Lung (tissue), 12 donors: Measurements from ENCODE around the gene VGLL4. TPM values are rescaled to one million over a fixed set of nuclear protein-coding genes. Genes with fewer than 3 reads are reported as not detected.

ENCODE experiments used
- ATAC-seq: fragments of 200-7000 bp; cut with Tn5 transposase; one replicate; pipeline ENCODE4 v1.9.1; 2020; ENCODE audit warnings: moderate number of reproducible peaks; ENCODE audit not compliant: insufficient read depth, low FRiP score
- DNase-seq, 3 donors: peaks; one replicate each; pipeline ENCODE4 v3.0.0-alpha.2; 2013 to 2017
- H3K27ac ChIP-seq, 2 donors: one replicate each; pipeline ENCODE4 v1.5.1; 2013; ENCODE audit warnings: mild to moderate bottlenecking in 2 of 2, moderate library complexity in 2 of 2, control low read depth in 1 of 2, inconsistent platforms in 1 of 2, low read depth in 1 of 2, low read length in 1 of 2
- H3K27me3 ChIP-seq, 3 donors: one replicate each; pipeline ENCODE4 v1.5.1; 2013; ENCODE audit warnings: low read length in 2 of 3; ENCODE audit not compliant: control insufficient read depth in 3 of 3, insufficient read depth in 3 of 3
- H3K36me3 ChIP-seq, 4 donors: one replicate each; pipeline ENCODE4 v1.5.1; 2013; ENCODE audit warnings: low read length in 4 of 4, mild to moderate bottlenecking in 1 of 4, moderate library complexity in 1 of 4; ENCODE audit not compliant: control insufficient read depth in 4 of 4, insufficient read depth in 4 of 4
- H3K4me1 ChIP-seq, 5 donors: one replicate each; pipeline ENCODE4 v1.5.1; 2013; ENCODE audit warnings: low read length in 5 of 5, mild to moderate bottlenecking in 2 of 5, moderate library complexity in 1 of 5; ENCODE audit not compliant: control insufficient read depth in 5 of 5, insufficient read depth in 5 of 5
- H3K4me3 ChIP-seq: one replicate; pipeline ENCODE4 v1.5.1; 2013; ENCODE audit warnings: mild to moderate bottlenecking, control low read depth, moderate library complexity
- H3K9ac ChIP-seq, 2 donors: one replicate each; pipeline ENCODE4 v1.5.1; 2013; ENCODE audit warnings: low read length in 2 of 2, control low read depth in 1 of 2; ENCODE audit not compliant: insufficient read depth in 1 of 2
- H3K9me3 ChIP-seq, 4 donors: one replicate each; pipeline ENCODE4 v1.5.1; 2013; ENCODE audit warnings: low read length in 3 of 4, mild to moderate bottlenecking in 1 of 4, moderate library complexity in 1 of 4; ENCODE audit not compliant: control insufficient read depth in 4 of 4, insufficient read depth in 3 of 4
- WGBS, 2 donors: extraction: QIAGEN DNeasy Blood & Tissue Kit; methylation state at CpG; one replicate each; pipeline ENCODE4 v1.1.7; 2013; 5-methylcytosine and 5-hydroxymethylcytosine counted together
- polyA plus RNA-seq, 2 donors: library from polyadenylated mRNA; stranded (reverse); fragments of 200-250 nt; gene quantifications; one replicate each; pipeline ENCODE4 v1.2.1, GENCODE V29; 2013
- total RNA-seq, 2 donors: library from RNA; depleted of rRNA in 1 of 2; stranded (reverse); fragments of >200 nt in 1 of 2; gene quantifications; one replicate each; pipeline ENCODE4 v1.2.1, GENCODE V29; 2014 to 2021
- TF ChIP-seq, protein P1 (sequence below): IDR thresholded peaks from 2 replicates; pipeline ENCODE4 v1.5.1; 2012; ENCODE audit warnings: mild to moderate bottlenecking; ENCODE audit errors: control extremely low read depth, extremely low read depth
- donor health status: control.
- donor health status: control.
- donor health status: Bipolar disorder and iron deficiency.
- donor health status: healthy.
- donor health status: DM: yes; HTN: yes; CAD: no.

VGLL4 gene
- total and polyA plus RNA-seq, 4 donors = 30.5 to 94.1 (median 39.3) TPM

- Histone ChIP-seq H3K4me3 (no peak overlapping the region), H3K27me3 (no peaks in the 10 kb centered on the region), H3K9me3 (no peaks in the 10 kb centered on the region), H3K36me3 (peaks cover 0 to 1% (median 0%) of the 10 kb centered on the region in 4 donors), H3K9ac (no peak overlapping the region), H3K4me1 (peaks cover 19 to 46% (median 22%) of the 10 kb centered on the region in 5 donors), H3K27ac (peak overlapping the region in 1 of 2 donors; percentile 45)
- TF ChIP-seq, protein P1, sequence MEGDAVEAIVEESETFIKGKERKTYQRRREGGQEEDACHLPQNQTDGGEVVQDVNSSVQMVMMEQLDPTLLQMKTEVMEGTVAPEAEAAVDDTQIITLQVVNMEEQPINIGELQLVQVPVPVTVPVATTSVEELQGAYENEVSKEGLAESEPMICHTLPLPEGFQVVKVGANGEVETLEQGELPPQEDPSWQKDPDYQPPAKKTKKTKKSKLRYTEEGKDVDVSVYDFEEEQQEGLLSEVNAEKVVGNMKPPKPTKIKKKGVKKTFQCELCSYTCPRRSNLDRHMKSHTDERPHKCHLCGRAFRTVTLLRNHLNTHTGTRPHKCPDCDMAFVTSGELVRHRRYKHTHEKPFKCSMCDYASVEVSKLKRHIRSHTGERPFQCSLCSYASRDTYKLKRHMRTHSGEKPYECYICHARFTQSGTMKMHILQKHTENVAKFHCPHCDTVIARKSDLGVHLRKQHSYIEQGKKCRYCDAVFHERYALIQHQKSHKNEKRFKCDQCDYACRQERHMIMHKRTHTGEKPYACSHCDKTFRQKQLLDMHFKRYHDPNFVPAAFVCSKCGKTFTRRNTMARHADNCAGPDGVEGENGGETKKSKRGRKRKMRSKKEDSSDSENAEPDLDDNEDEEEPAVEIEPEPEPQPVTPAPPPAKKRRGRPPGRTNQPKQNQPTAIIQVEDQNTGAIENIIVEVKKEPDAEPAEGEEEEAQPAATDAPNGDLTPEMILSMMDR = no peak
- 82 to 94% methylated on average over 5 of the region's 5 CpGs for WGBS, 2 donors
- DNase-seq (peak in 1 of 3 donors; percentile 28), ATAC-seq (no peak)
Measured at GRCh38 chr3:11510356-11510755, 133.4 kb downstream of the VGLL4 start.

- 61 to 72% methylated on average over 5 of the region's 5 CpGs for WGBS, 2 donors
- Histone ChIP-seq H3K36me3 (peaks cover 0 to 1% (median 0%) of the 10 kb centered on the region in 4 donors), H3K9ac (no peak overlapping the region), H3K27me3 (no peaks in the 10 kb centered on the region), H3K4me1 (peaks cover 19 to 46% (median 22%) of the 10 kb centered on the region in 5 donors), H3K27ac (peak overlapping the region; percentile 5 to 62), H3K9me3 (no peaks in the 10 kb centered on the region), H3K4me3 (no peak overlapping the region)
- TF ChIP-seq, protein P1 = no peak
- peak in 1 of 3 donors; percentile 44 for DNase-seq
- ATAC-seq = no peak
Measured at GRCh38 chr3:11510001-11510340, 133.7 kb downstream of the VGLL4 start.

- TF ChIP-seq, protein P1 = no peak
- Histone ChIP-seq H3K27me3 (no peaks in the 10 kb centered on the region), H3K36me3 (peaks cover 0 to 1% (median 0%) of the 10 kb centered on the region in 4 donors), H3K4me3 (no peak overlapping the region), H3K9ac (peak overlapping the region in 1 of 2 donors; percentile 37), H3K4me1 (peaks cover 19 to 44% (median 22%) of the 10 kb centered on the region in 5 donors), H3K27ac (peak overlapping the region in 1 of 2 donors; percentile 62), H3K9me3 (no peaks in the 10 kb centered on the region)
- DNase-seq = peak; percentile 92 to 96 (median 96)
- ATAC-seq = peak; percentile 73
- WGBS, 2 donors = 35 to 67% methylated on average over 9 of the region's 9 CpGs
Measured at GRCh38 chr3:11509173-11510000, 134.3 kb downstream of the VGLL4 start.
